ENCODE results near the gene KRTDAP.
"Not testable (repeated sequence)": the region's sequence is repeated elsewhere in the genome, so short reads cannot be mapped to it uniquely, and the experiment has no call there.

KRTDAP gene

DNA sequence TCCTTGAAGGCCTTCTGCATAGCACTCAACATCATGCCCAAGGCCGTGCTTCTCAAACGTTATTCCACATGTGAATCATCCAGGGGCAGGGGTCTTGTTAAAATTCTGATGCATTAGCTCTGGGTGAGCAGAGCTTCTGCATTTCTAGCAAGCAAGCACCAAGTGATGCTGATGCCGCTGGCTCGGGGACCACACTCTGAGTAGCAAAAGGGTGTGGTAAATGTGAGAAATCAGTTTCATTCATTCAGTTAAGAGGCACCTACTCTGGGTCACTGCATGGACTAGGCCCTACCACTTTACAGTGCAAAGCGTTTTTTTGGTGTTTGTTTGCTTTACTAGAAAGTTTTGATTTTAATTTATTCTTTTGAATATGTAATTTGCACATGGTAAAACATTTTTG lies 7.2 kb downstream of the KRTDAP start:
- H3K79me2 ChIP-seq (ENCODE audit: insufficient read depth, low read depth): no peaks in the 10 kb centered on the region
- no peak overlapping the region for H3K4me3 ChIP-seq (IDR thresholded peaks at IDR 0.05; ENCODE audit: insufficient read depth, low read depth, low read length)
- H3K4me2 ChIP-seq: no peak overlapping the region
- no peaks in the 10 kb centered on the region for H3K36me3 ChIP-seq (ENCODE audit: insufficient read depth)
- H3K27me3 ChIP-seq (ENCODE audit: insufficient read depth, low read depth): peaks cover 20% of the 10 kb centered on the region; the same call in 1 of the 2 replicates
- H4K20me1 ChIP-seq (ENCODE audit: insufficient read depth): no peaks in the 10 kb centered on the region
- no peak overlapping the region for H3K27ac ChIP-seq
- no peaks in the 10 kb centered on the region for H3K4me1 ChIP-seq (ENCODE audit: low read depth, poor library complexity, severe bottlenecking)
- TF ChIP-seq, protein P1, sequence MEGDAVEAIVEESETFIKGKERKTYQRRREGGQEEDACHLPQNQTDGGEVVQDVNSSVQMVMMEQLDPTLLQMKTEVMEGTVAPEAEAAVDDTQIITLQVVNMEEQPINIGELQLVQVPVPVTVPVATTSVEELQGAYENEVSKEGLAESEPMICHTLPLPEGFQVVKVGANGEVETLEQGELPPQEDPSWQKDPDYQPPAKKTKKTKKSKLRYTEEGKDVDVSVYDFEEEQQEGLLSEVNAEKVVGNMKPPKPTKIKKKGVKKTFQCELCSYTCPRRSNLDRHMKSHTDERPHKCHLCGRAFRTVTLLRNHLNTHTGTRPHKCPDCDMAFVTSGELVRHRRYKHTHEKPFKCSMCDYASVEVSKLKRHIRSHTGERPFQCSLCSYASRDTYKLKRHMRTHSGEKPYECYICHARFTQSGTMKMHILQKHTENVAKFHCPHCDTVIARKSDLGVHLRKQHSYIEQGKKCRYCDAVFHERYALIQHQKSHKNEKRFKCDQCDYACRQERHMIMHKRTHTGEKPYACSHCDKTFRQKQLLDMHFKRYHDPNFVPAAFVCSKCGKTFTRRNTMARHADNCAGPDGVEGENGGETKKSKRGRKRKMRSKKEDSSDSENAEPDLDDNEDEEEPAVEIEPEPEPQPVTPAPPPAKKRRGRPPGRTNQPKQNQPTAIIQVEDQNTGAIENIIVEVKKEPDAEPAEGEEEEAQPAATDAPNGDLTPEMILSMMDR (conservative IDR thresholded peaks at IDR 0.05; ENCODE audit: low read depth, low read length): no peak
- no peak overlapping the region for H2AFZ ChIP-seq (ENCODE audit: low read depth)
- H3K9ac ChIP-seq: no peak overlapping the region

DNA sequence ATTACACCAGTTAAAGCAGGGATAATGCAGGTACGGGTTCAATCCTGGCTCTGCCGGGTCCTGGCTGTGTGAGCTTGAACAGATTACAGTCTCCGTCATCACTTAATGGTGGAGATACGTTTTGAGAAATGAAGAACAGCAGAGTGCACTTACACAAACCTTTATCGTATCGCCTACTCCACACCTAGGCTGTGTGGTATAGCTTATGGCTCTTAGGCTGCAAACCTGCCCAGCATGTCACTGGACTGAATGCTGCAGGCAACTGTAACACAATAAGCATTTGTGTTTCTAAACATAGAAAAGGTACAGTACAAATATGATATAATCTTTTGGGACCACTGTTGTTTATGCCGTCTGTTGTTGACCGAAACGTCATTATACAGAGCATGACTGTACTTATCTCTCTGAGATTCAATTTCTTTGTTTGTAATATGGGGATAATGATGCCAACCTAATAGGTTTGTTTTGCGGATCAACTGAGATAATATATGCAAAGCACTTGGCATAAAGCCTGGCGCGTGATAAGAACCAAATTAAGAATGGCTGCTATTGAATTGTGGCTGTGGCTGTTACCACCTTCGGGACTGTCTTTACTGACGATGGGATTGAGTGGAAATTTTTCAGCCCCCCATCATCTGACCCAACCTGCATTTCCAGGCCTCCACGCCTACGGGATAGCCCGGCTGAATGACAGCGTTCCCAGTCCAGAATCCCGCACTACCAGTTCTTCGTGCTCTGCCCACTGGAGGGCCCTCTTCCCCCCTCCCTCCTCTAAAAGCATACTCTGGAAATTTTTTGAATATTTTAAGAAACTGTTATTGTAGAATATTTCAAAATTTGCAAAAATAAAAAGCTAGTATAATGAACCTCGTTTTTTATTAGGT lies 11.2 kb downstream of the KRTDAP start:
- no peaks in the 10 kb centered on the region; the same call in 1 of the 2 replicates for H3K27me3 ChIP-seq (ENCODE audit: insufficient read depth, low read depth)
- no peaks in the 10 kb centered on the region for H3K79me2 ChIP-seq (ENCODE audit: insufficient read depth, low read depth)
- H3K36me3 ChIP-seq (ENCODE audit: insufficient read depth): no peaks in the 10 kb centered on the region
- H2AFZ ChIP-seq (ENCODE audit: low read depth): no peak overlapping the region
- H3K27ac ChIP-seq: no peak overlapping the region
- no peaks in the 10 kb centered on the region for H3K4me1 ChIP-seq (ENCODE audit: low read depth, poor library complexity, severe bottlenecking)
- H4K20me1 ChIP-seq (ENCODE audit: insufficient read depth): no peaks in the 10 kb centered on the region
- no peak overlapping the region for H3K4me2 ChIP-seq
- TF ChIP-seq, protein P1 (conservative IDR thresholded peaks at IDR 0.05; ENCODE audit: low read depth, low read length): no peak
- no peak overlapping the region for H3K4me3 ChIP-seq (IDR thresholded peaks at IDR 0.05; ENCODE audit: insufficient read depth, low read depth, low read length)
- no peak overlapping the region for H3K9ac ChIP-seq

DNA sequence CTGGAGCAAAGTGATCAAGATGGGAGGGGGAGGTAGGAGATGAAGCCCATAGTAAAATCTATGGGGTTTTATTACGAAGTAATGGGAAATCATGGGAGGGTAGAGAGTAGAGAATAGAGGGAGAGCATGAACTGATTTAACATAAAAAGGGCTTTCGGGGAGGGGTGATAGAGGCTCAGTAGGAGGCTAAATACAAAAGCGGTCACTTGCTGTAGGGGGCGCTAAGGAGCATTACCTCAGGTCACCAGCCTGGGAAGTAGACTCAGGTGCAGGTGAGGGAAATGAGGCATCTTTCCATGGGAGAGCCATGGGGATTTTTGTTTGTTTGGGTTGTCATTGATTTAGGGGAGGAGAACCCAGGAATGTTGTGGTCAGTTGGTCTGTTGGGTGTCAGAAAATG lies 14.1 kb downstream of the KRTDAP start:
- no peaks in the 10 kb centered on the region for H4K20me1 ChIP-seq (ENCODE audit: insufficient read depth)
- H3K4me2 ChIP-seq: no peak overlapping the region
- H3K4me3 ChIP-seq (IDR thresholded peaks at IDR 0.05; ENCODE audit: insufficient read depth, low read depth, low read length): no peak overlapping the region
- H3K9ac ChIP-seq: no peak overlapping the region
- TF ChIP-seq, protein P1 (conservative IDR thresholded peaks at IDR 0.05; ENCODE audit: low read depth, low read length): no peak; the same call in 1 of the 2 replicates
- H3K27me3 ChIP-seq (ENCODE audit: insufficient read depth, low read depth): no peaks in the 10 kb centered on the region; the same call in 1 of the 2 replicates
- no peak overlapping the region for H2AFZ ChIP-seq (ENCODE audit: low read depth)
- H3K4me1 ChIP-seq (ENCODE audit: low read depth, poor library complexity, severe bottlenecking): no peaks in the 10 kb centered on the region
- H3K27ac ChIP-seq: no peak overlapping the region
- H3K36me3 ChIP-seq (ENCODE audit: insufficient read depth): no peaks in the 10 kb centered on the region
- H3K79me2 ChIP-seq (ENCODE audit: insufficient read depth, low read depth): no peaks in the 10 kb centered on the region

DNA sequence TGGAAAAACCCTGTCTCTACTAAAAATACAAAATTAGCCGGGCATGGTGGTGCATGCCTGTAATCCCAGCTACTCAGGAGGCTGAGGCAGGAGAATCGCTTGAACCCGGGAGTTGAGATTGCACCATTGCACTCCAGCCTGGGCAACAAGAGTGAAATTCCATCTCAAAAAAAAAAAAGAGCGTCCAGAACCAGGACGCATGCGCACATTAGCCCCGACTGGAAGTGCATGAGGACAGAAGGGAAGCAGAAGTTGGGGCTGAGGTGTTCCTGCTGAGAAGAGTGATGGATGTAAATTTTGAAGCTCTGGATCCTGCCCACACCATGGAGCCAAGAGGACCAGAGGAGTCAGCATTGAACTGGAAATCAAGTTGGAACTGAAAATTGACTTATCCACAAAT lies 15.7 kb downstream of the KRTDAP start:
- H2AFZ ChIP-seq (ENCODE audit: low read depth); H3K4me1 ChIP-seq (ENCODE audit: low read depth, poor library complexity, severe bottlenecking); H3K4me2 ChIP-seq; H3K27ac ChIP-seq; H3K36me3 ChIP-seq (ENCODE audit: insufficient read depth); H4K20me1 ChIP-seq (ENCODE audit: insufficient read depth); H3K9ac ChIP-seq; H3K4me3 ChIP-seq (IDR thresholded peaks at IDR 0.05; ENCODE audit: insufficient read depth, low read depth, low read length); H3K79me2 ChIP-seq (ENCODE audit: insufficient read depth, low read depth); H3K27me3 ChIP-seq (ENCODE audit: insufficient read depth, low read depth): not testable (repeated sequence)

DNA sequence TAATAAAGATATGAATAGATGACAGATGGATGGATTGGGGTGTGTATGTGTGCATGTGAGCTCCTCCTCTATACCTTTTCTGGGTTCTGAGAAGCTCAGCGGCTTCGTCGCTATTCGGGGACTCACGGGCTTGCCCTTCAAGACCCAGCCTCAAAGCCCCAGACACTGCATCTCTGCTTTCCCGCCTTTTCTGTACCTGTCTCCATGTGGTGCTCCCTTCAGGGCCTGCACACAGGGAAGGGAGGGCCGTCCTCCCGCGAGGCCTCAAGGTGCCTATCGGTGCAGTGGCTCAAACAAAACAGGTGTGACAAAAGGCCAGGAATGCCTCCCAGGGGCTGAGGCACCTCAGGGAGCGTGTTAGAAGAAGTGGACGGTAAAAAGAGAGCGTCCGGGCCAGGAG lies 16.2 kb downstream of the KRTDAP start:
- Histone ChIP-seq H3K9ac (no peak overlapping the region), H3K4me1 (ENCODE audit: low read depth, poor library complexity, severe bottlenecking) (no peaks in the 10 kb centered on the region), H2AFZ (ENCODE audit: low read depth) (no peak overlapping the region), H3K4me3 (IDR thresholded peaks at IDR 0.05; ENCODE audit: insufficient read depth, low read depth, low read length) (no peak overlapping the region), H4K20me1 (ENCODE audit: insufficient read depth) (no peaks in the 10 kb centered on the region), H3K79me2 (ENCODE audit: insufficient read depth, low read depth) (no peaks in the 10 kb centered on the region), H3K27ac (no peak overlapping the region), H3K4me2 (no peak overlapping the region), H3K27me3 (ENCODE audit: insufficient read depth, low read depth) (no peaks in the 10 kb centered on the region; the same call in 1 of the 2 replicates), H3K36me3 (ENCODE audit: insufficient read depth) (no peaks in the 10 kb centered on the region)
- TF ChIP-seq, protein P1 (conservative IDR thresholded peaks at IDR 0.05; ENCODE audit: low read depth, low read length): no peak
